DMS53 treated with DMSO at 0.1 percent for 48 hours (cell line): ENCODE measurements around the gene KDM4B.
"Not testable (repeated sequence)": the region's sequence is repeated elsewhere in the genome, so short reads cannot be mapped to it uniquely, and the experiment has no call there.

Experiments used
- DNase-seq: peaks from one replicate; lab custom pipeline; 2025; ENCODE audit not compliant: unreplicated experiment; lab: John Stamatoyannopoulos, UW

The KDM4B gene

GRCh38 chr19:5147074-5147977, 178.4 kb downstream of the KDM4B start:
- no peak for DNase-seq

GRCh38 chr19:5147978-5148793, 179.3 kb downstream of the KDM4B start:
- DNase-seq = no peak

DNA sequence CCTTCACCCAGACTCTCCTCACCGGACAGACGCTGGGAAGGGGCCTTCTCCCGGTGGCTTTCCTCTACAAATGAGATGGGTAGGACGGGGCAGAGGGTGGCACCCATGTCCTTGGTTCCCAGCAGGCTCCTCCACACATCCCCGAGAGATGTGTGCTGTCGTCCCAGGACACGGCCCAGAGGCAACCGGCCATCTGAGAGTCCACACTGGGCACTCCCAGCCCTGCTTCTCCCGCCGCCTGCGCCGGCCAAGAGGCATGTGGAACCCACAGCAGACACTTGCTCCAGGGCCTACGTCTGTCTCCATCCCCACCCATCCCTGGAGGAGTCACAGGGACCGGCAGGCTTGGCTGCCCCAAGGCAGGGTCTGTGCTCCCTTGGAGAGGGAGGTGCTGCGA, 179.9 kb downstream of the KDM4B start:
- DNase-seq = no peak

- no peak for DNase-seq
Observed at GRCh38 chr19:5149508-5149907, 180.6 kb downstream of the KDM4B start.

DNA sequence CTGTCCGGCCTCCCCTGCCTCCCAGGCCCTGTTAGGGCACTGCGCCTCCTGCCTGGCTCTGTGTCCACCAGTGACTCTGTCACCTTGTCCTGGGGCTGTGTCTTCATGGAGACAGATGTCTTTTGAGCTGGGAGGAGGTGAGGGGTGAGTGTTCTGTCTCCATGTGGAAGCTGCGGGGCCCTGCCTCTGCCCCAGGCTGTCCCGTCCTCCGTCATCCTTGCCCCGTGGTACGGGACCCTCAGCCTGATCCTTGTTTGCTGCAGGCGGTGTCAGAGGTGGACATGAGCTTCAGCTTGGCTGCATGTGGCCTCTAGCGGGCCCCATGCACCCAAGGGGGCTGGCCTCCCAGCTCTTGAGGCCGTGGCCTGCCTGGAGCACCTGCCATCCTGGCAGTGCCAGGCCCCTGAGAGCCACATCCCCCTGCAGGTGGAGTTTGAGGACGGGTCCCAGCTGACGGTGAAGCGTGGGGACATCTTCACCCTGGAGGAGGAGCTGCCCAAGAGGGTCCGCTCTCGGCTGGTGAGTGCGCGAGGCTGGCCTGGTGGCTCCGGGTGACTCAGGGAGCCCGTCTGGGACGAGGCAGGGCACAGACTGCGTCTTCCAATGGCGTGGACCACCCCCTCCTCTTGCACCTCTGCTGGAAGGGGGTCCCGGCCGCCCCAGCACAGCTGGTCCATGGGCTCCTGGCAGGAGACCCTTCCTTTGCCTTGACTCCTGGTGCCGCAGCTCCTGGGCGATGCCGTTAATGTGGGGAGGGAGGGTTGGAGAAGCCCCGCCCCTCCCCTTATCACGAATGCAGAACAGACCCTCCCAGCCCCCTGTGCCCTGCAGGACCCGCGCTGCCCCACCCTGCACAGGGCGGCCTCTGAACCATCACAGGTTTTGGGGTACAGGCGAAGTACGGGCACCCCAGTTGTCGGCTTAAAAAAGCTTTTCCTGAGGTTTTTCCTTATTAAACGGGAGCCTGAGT, 181.3 kb downstream of the KDM4B start:
- DNase-seq = no peak

GRCh38 chr19:5150902-5151741, 182.2 kb downstream of the KDM4B start:
- no peak for DNase-seq

DNA sequence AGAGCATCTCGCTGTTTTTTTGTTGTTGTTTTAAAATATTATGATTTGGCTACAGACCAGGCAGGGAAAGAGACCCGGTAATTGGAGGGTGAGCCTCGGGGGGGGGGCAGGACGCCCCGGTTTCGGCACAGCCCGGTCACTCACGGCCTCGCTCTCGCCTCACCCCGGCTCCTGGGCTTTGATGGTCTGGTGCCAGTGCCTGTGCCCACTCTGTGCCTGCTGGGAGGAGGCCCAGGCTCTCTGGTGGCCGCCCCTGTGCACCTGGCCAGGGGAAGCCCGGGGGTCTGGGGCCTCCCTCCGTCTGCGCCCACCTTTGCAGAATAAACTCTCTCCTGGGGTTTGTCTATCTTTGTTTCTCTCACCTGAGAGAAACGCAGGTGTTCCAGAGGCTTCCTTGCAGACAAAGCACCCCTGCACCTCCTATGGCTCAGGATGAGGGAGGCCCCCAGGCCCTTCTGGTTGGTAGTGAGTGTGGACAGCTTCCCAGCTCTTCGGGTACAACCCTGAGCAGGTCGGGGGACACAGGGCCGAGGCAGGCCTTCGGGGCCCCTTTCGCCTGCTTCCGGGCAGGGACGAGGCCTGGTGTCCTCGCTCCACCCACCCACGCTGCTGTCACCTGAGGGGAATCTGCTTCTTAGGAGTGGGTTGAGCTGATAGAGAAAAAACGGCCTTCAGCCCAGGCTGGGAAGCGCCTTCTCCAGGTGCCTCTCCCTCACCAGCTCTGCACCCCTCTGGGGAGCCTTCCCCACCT, 183.3 kb downstream of the KDM4B start:
- no peak for DNase-seq

DNA sequence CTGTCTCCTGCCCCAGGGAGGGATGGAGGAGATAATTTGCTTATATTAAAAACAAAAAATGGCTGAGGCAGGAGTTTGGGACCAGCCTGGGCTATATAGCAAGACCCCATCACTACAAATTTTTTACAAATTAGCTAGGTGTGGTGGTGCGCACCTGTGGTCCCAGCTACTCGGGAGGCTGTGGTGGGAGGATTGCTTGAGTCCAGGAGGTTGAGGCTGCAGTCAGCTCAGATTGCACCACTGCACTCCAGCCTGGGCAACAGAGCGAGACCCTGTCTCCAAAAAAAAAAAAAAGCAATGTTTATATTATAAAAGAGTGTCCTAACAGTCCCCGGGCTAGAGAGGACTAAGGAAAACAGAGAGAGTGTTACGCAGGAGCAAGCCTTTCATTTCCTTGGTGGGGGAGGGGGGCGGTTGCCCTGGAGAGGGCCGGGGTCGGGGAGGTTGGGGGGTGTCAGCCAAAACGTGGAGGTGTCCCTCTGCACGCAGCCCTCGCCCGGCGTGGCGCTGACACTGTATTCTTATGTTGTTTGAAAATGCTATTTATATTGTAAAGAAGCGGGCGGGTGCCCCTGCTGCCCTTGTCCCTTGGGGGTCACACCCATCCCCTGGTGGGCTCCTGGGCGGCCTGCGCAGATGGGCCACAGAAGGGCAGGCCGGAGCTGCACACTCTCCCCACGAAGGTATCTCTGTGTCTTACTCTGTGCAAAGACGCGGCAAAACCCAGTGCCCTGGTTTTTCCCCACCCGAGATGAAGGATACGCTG, 184.0 kb downstream of the KDM4B start:
- DNase-seq = no peak

DNA sequence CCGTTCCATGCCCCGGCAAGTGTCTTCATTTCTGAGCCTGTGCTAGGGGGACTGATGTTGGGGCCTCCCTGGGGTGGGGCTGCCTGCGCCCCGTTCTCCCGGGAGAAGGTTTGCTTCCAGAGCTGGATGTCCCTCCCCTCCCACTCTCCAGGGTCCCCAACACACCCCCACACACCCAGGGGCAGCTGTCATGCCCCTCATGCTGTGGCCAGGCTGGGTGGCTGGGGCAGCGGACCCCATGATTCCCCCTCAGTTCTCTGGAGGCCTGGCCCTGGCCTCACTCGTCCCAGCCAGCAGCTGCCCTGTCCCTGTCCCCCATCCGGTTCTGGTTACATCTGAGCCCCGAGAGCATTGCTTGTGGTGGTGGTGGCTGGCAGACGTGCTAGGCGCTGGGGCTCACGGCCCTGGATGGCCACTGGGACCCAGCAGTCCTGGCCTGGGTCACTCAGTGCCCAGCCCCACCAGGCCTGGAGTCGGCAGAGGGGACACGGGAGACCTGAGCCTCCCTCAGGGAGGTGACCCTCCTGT, 184.8 kb downstream of the KDM4B start:
- no peak for DNase-seq

DNA sequence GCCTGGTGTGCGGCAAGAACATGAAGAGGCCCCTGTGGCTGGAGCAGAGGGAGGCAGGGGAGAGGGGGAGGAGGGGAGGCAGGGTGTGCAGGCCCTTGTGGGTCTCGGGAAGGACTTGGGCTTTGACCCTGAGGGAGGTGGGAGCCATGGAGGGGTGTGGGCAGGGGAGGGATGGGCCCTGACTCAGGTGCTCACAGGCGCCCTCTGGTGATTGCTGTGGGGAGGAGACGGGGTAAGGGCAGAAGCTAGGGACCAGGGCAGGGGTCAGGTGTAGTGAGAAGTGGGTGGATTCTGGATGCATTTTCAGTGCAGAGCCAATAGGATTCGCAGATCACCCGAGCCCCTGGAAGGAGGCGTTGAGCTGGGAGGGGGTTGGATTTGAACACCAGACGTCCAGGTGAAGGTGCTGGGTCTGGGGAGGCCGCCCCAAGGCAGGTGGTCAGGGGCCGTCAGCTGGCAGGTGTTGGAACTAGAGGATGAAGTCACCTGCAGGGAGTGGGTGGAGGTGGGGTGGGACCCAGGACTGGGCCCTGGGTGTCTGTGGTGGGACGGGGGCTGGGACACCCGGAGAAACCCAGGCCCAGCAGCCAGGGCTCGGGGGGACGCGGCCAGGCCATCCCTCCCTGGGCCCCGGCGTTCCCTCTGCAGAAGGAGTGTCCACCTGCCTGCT, 185.4 kb downstream of the KDM4B start:
- DNase-seq = no peak

GRCh38 chr19:5154799-5155426, 186.0 kb downstream of the KDM4B start:
- no peak for DNase-seq

DNA sequence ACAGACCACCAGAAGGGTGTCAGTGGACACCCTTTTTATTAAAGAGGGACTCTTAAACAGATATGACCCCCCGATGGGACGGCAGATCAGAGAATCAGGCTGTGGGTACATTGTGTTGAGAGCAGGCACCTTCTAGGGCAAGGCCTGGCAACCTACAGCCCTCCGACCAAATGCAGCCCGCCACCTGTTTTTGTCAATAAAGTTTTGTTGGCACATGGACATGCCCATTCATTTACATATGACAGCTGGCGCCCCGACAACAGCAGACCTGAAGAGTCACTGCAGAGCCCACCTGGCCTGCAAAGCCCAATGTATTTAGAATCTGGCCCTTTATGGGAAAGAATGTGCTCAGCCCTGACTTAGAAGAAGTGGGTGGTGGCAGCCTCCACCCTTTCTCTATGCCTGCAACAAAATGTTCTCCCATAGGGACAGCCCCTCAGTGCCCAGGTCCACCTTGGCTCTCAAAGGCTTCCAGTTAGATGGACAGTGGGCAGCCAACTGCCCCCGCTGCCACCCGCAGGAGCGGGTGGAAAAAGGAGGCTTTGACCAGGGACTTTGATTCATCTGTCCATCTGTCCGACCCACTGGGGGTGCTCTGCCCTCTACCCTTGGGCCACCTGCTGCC, 186.8 kb downstream of the KDM4B start:
- no peak for DNase-seq

- no peak for DNase-seq
Observed at GRCh38 chr19:5156231-5156986, 187.5 kb downstream of the KDM4B start.

- no peak for DNase-seq
Observed at GRCh38 chr19:5157186-5157585, 188.3 kb downstream of the KDM4B start.

DNA sequence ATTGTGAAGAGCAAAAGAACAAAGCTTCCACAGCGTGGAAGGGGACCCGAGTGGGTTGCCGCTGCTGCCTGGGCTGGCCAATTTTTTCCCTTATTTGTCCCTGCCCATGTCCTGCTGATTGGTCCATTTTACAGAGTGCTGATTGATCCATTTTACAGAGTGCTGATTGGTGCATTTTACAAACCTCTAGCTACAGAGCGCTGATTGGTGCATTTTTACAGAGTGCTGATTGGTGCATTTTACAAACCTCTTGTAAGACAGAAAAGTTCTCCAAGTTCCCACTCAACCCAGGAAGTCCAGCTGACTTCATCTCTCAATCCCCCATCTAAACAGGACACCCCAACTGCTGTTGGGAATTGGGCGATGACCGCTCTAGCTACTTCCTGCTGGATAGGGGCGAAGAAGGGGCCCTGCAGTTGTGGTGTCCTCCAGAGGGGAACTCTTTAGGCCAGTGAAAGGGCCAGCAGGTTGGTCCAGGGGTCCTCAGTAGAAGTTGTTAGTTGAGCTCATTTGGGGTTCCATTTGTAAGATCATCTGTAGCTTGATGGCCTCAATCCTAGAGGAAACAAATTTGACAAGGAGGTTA, 189.7 kb downstream of the KDM4B start:
- not testable (repeated sequence) for DNase-seq
